NCI-H2029 treated with DMSO at 0.1 percent for 48 hours (cell line): ENCODE measurements around the gene NUP107.

Experiments
- DNase-seq: peaks from one replicate; lab custom pipeline; 2025; lab: John Stamatoyannopoulos, UW

Gene NUP107

DNA sequence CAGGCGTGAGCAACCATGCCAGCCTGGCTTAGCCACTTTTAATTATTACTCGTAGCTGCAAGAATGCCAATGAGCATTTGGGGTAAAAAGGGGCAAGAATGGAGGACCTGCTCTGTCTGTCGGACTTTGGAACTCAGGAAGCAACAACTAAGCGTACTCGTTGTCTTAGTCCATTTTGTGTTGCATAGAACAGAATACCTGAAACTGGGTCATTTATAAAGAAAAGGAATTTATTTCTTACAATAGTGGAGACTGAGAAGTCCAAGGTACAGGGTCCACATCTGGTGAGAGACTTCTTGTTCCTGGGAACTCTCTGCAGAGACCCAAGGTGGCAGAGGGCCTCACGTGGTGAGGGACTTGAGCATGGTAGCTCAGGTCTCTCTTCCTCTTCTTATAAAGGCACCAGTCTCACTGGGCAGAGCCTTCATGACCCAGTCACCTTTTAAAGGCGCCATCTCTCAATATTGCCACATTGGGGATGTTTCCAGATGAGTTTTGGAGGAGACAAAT, 88.4 kb downstream of the NUP107 start:
- DNase-seq, result no peak

DNA sequence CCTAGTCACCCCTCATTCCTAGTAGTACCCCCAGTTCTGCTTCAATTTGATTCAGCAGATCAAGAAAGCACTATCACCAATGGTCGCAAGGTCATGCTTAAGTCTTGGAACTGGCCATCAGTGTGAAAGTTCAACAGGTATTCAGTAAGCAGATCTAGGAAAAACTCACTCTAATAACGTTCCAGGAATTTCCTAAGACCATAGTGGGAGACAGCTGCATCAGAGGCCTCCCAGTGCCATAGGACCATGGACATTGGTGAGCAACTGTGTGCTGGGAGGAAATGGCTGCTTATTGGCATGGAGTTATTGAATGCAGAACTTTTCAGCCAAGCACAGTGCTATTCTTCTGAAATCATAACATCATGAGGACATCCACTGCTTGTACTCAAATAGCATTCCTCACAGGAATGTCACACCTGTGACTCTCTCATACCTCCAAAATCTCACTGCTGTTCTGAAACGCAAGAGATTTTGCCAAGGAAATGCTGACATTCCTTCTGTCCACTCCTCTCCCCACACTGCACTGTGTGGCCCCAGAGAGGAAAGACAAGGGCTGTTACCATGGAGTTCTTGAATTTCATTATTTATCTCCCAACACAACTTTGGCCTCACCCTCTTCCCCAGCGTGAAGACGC, 90.3 kb downstream of the NUP107 start:
- DNase-seq, result no peak

DNA sequence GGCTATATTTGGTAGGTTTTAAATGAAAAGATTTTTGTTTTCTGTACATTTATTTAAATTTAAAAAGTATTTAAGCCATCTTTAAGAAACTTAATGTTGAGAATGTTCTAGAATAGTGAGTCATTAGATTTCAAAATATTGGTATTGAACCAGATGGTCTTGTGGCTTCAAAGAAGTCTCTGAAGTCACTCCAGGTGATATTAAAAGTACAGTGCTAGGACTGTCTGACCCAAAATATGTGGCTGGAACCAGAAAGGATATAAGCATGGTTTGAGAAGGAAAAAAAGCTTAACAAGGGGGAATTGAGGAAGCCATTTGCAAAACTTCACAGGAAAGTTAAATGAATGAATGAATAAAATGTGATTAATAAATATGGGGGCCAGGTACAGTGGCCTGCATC, 92.5 kb downstream of the NUP107 start:
- DNase-seq, result no peak

DNA sequence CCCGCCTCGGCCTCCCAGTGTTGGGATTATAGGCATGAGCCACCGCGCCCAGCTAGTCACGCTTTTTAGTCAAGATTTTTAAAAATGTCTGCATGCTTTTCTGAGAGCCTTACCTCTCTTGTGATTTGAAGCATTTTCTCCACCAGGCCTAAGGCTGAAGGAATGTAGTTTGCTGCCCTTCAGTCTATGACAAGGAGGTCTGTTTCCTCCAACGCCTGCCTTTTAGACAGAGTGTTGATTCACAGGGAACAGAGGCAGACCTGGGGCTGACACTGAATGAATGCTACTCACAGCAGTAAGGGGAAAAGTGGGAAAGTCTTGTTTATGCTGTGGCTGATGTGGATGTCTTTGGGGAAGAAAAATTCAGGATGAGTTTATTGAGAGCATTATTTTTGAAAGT, 94.0 kb downstream of the NUP107 start:
- no peak for DNase-seq

DNA sequence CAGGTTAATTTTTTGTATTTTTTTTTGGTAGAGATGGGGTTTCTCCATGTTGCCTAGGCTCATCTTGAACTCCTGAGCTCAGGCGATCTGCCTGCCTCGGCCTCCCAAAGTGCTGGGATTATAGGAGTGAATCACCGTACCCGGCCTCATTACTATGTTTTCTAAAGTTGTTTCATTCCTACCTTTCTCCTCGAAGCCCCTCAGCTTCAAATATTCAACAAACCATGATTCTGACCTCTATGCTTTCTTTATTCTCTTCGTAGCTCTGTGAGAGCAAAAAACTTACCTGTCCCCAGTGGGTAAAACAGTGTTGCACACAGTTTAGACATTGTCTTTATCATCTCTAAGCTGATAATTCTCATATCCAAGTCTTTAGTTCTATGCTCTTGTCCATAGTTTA, 95.0 kb downstream of the NUP107 start:
- no peak for DNase-seq

DNA sequence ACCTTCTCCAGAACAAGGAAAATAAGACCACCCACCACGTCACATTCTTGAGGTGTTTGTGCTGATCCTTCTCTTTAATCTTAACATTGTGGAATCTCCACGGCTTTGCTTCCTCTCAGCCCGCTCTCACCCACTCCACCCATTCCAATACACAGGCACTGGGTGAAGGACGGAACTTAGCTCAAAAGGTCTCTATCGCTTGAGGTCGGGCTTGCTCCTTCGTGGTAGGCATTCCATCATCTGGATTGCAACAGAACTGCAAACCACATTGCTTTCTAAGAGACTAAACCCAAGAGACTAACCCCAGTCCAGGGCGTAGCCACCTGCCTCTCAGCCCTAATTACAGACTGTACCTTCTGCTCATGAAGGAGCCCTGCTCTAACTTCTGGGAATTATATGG, 97.2 kb downstream of the NUP107 start:
- DNase-seq, result no peak

DNA sequence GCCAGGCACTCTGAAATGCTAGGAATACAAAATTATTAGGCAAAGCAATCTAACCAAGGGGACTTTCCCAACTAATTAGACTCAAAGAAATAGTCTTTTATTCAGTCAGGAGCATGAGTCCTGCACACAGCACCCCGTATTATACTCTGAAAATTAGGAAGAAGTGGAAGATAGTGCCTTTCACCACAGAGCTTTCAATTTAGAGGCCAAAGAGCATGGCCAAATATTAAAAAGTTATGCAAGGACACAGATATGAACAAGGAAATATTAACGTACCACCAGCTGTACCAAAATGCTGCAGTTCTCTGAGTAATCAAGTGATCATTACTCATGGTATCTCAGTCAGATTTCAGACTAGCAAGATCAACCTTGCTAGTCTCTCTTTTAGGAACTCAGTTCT, 98.6 kb downstream of the NUP107 start:
- no peak for DNase-seq

DNA sequence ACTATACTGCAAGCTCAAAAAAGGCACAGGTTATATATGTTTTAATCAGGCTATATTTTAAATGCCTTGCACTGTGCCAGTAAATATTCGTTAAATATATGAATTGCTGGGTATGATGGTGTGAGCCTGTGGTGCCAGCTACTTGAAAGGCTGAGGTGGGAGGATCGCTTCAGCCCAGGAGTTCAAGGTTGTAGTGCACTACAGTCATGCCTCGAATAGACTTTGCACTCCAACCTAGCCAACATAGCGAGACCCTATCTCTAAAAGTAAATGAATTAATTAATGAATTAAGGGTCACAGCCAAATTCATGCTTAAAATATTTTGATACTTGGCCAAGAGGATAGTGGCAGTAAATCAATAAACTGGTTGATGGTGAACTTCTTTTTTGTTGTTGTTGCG, 99.0 kb downstream of the NUP107 start:
- no peak for DNase-seq

DNA sequence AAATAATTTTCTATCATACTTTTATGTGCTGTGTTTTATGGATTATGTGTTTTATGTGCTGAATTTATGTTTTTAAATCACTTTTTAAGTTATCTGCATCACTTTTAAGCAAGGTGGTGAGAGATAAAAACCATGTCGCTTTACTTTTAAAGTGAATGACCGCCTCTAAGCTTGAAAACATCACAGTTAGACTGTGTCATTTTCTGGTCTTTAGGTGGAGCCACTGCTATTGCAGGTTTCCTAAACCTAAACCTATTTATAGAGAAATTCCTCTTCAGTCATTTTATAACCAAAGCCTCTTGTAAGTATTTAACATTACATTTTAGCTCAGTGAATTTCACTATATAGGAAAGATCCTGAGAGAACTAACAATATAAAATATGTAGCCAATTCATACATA, 100.2 kb downstream of the NUP107 start:
- DNase-seq, result no peak

DNA sequence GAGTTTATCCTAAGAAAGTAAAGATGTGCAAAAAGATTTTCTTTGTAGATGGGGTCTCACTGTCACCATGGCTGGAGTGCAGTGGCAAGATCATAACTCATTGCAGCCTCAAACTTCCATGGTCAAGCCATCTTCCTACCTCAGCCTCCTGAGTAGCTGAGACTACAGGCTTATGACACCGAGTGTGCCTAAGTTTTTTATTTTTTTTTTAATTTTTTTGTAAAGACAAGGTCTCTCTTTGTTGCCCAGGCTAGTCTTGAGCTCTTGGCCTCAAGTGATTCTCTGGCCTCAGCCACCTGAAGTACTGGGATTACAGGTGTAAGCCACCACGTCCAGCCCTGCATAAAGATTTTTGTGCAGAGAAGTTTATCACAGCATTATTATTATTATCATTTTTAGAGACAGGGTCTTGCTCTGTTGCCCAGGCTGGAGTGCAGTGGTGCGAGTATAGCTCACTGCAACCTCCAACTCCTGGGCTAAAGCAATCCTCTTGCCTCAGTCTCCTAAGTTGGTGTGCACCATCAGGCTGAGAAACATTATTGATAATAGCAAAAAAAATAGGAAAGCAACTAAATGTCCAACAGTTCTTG, 101.9 kb downstream of the NUP107 start:
- DNase-seq, result no peak

DNA sequence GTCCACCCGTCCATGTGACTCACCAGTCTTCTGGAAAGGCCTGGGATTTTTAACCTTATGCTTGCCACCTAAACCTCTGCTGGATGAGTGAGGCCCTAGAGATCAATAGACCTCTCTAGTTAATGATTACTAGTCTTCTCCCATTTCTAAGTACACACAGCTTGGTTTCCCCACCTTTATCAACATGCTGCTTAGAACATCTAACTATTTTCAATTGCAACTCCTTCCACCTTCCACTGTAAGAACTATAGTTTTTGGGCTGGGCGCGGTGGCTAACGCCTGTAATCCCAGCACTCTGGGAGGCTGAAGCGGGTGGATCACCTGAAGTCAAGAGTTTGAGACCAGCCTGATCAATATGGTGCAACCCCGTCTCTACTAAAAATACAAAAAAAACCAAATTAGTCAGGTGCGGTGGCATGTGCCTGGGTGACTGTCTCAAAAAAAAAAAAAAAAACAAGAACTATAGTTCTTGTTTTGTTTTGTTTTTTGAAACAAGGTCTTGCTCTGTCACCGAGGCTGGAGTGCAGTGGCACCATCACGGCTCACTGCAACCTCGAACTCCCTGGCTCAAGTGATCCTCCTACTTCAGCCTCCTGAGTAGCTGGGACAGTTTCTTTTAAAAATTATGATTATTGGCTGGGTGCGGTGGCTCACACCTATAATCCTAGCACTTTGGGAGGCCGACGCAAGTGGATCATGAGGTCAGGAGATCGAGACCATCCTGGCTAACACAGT, 102.5 kb downstream of the NUP107 start:
- DNase-seq, result no peak

DNA sequence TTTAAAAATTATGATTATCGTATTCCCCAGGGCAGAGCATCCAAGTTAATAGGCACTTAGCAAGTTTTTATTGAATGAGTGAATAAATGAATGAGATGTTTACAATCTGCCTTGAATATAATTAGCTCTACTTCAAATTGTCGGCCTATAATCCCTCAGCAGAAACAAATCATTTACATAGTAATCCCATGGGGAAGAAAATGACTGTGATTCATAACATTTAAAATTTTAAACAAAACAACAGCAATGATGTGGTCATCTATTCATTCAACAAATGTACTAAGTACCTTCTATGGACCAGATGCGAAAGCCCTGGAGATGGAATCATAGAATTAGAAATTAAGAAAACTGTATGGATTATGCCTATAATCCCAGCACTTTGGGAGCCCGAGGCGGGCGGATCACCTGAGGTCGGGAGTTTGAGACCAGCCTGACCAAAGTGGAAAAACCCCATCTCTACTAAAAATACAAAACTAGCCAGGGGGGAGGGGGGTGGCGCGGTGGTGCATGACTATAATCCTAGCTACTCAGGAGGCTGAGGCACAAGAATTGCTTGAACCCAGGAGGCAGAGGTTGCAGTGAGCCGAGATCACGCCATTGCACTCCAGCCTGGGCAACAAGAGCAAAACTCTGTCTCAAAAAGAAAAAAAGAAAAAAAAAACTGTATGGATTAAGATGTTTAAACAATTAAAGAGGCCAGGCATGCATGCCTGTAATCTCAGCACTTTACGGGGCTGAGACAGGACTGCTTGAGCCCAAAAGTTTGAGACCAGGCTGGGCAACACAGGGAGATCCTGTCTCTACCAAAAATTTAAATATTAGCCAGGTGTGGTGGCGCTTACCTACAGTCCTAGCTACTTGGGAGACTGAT, 103.5 kb downstream of the NUP107 start:
- DNase-seq, result no peak

DNA sequence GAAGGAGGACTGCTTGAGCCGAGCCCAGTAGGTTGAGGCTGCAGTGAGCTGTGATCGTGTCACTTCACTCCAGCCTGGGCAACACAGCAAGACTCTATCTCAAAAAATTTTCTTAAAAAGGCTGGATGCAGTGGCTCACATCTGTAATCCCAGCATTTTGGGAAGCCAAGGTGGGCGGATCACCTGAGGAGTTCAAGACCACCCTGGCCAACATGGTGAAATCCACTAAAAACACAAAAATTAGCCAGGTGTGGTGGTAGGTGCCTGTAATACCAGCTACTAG, 104.1 kb downstream of the NUP107 start:
- no peak for DNase-seq

DNA sequence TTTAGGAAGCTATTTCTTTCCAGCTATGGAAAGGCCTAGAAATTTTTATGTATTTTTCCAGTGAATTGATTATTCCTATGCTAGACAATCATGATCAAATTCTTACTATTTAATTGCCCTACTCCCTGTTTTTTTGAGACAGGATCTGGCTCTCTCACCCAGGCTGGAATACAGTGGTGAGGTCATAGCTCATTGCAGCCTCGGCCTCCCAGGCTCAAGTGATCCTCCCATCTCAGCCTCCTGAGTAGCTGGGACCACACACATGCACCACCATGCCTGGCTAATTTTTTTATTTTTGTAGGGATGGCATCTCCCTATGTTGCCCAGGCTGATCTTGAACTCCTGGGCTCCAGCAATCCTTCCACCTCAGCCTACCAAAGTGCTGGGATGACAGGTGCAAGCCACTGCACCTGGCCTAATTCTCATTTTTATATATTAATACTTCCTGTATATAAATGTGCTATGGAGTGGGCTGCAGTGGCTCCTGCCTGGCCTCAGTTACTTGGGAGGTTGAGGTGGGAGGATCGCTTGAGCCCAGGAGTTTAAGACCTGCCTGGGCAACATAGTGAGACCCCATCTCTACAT, 105.2 kb downstream of the NUP107 start:
- DNase-seq, result no peak

DNA sequence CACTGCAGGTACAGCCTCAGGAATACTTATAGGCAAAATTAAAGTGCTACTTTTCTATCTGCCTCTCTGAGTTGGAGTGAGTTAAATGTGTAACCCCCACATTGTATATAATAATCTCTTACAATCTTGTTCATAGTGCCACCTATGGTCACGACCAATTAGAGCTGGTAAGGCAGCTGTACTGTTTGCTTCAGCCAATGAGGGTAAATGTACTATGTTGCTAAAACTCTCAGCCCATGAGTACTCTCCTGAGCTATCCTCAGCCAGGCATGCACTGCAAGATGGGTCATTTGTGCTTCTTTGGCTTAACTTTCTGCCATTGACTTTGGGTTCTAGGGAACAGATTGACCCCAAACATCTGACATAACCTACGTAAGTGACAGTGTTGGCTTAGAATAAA, 106.2 kb downstream of the NUP107 start:
- no peak for DNase-seq

DNA sequence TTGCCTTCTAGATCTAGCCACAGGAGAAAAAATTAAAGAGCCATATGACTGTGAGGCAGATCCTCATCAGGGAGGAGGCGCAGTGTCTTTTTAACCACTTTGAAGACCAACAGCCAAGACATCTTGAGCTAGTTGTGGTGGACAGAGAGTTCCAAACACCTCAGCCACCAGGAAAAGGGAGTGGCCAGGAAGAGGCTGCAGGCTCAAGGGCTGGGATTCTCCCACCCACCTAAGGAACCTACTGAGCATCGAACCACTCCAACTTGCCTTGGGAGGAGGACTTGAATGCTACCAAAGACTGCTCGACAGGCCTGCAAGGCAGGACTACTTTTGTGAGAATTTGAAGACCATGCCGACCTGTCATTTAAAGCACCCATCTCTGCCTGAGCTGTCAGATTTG, 106.7 kb downstream of the NUP107 start:
- DNase-seq, result no peak

DNA sequence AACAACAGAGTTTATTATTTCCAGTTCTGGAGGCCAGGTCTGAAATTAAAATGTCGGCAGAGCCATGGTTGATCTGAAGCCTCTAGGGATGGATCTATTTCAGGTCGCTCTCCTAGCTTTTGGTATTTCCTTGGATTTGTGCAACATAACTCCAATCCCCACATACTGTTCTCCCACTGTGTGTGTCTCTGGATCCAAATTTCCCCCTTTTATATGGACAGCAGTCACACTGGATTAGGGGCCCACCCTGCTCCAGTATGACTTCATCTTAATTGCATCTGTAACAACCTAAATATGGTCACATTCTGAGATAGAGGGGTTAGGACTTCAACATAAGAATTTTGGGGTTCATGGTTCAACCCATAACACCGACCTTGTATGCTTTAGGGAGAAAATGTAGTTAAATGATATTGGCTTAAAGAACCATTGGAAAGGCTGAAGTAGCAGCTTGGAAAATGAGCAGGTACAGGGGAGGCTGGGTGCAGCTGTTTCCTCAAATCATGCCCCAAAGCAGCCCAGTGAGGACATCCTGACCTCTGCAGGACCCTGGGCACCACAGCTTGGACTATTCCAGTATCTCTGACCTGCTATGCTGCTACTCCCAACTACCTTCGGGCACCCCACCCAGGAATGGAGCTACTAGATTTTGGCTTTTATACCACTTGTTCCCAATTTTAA, 107.3 kb downstream of the NUP107 start:
- no peak for DNase-seq

DNA sequence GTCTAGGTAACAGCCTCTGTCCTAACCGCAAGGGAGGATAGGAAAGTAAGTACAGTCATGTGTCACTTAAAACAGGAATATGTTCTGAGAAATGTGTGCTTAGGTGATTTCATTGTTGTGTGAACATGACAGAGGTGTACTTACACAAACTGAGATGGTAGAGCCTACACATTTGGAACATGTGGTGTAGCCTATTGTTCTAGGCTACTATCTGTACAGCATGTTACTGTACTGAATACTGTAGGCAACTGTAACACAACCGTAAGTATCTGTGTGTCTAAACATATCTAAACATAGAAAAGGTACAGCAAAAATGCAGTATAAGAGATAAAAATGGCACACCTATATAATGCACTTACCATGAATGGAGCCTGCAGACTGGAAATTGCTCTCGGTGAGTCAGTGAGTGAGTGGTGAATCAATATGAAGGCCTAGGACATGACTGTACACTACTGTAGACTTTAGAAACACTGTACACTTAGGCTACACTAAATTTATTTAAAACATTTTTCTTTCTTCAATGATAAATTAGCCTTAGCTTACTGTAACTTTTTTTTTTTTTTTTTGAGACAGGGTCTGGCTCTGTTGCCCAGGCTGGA, 108.0 kb downstream of the NUP107 start:
- no peak for DNase-seq
